Measurements from ENCODE around the gene ECM1. TPM values are rescaled to one million over a fixed set of nuclear protein-coding genes. Genes with fewer than 3 reads are reported as not detected.

ECM1 gene
- total RNA-seq, 2 experiments from 2014 or later: 2.0 to 3.8 TPM

GRCh38 chr1:150546294-150546937 is 38.5 kb downstream of the ECM1 start:
- ChIA-PET POLR2A (interaction anchor here (0.5 kb wide), 1 partner anchor 168 kb away, joined by 3 read pairs; no protein-coding TSS in a partner anchor), CTCF (ENCODE audit: unreplicated experiment) (no interaction called here)
- Histone ChIP-seq H3K9me2 (ENCODE audit: insufficient read depth, low read length) (no peaks in the 10 kb centered on the region), H3K4me2 (ENCODE audit: low read length) (no peak overlapping the region), H4K20me1 (ENCODE audit: insufficient read depth, low read length) (no peaks in the 10 kb centered on the region), H3K36me3 (ENCODE audit: insufficient read depth, low read length) (no peaks in the 10 kb centered on the region), H2AFZ (ENCODE audit: low read length) (no peak overlapping the region), H3K4me1 (ENCODE audit: insufficient read depth, low read length, poor library complexity, severe bottlenecking) (peaks cover 9% of the 10 kb centered on the region), H3K27ac (ENCODE audit: low read depth, low read length, poor library complexity, severe bottlenecking) (no peak overlapping the region), H3K9me3 (ENCODE audit: low read length) (no peaks in the 10 kb centered on the region), H3K4me3 (ENCODE audit: low read depth, low read length, poor library complexity, severe bottlenecking) (no peak overlapping the region), H3K79me2 (ENCODE audit: insufficient read depth, low read depth, low read length) (no peaks in the 10 kb centered on the region)
- TF ChIP-seq, protein P1, sequence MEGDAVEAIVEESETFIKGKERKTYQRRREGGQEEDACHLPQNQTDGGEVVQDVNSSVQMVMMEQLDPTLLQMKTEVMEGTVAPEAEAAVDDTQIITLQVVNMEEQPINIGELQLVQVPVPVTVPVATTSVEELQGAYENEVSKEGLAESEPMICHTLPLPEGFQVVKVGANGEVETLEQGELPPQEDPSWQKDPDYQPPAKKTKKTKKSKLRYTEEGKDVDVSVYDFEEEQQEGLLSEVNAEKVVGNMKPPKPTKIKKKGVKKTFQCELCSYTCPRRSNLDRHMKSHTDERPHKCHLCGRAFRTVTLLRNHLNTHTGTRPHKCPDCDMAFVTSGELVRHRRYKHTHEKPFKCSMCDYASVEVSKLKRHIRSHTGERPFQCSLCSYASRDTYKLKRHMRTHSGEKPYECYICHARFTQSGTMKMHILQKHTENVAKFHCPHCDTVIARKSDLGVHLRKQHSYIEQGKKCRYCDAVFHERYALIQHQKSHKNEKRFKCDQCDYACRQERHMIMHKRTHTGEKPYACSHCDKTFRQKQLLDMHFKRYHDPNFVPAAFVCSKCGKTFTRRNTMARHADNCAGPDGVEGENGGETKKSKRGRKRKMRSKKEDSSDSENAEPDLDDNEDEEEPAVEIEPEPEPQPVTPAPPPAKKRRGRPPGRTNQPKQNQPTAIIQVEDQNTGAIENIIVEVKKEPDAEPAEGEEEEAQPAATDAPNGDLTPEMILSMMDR (conservative IDR thresholded peaks at IDR 0.05; ENCODE audit: low read length): no peak
- no peak for TF ChIP-seq EZH2phosphoT487 (IDR thresholded peaks at IDR 0.05; ENCODE audit: borderline replicate concordance, low read depth, low read length)
- intact Hi-C loops (cut with micrococcal nuclease; ENCODE audit: unreplicated experiment): no loop called here
- no TSS peak for BruUV-seq (replicated peaks)
- DNase-seq (ENCODE audit: low spot score): no peak

GRCh38 chr1:150548324-150548631 is 40.4 kb downstream of the ECM1 start:
- Histone ChIP-seq H3K9me3 (ENCODE audit: low read length) (no peaks in the 10 kb centered on the region), H3K27ac (ENCODE audit: low read depth, low read length, poor library complexity, severe bottlenecking) (no peak overlapping the region), H3K36me3 (ENCODE audit: insufficient read depth, low read length) (no peaks in the 10 kb centered on the region), H3K4me1 (ENCODE audit: insufficient read depth, low read length, poor library complexity, severe bottlenecking) (peaks cover 9% of the 10 kb centered on the region), H4K20me1 (ENCODE audit: insufficient read depth, low read length) (no peaks in the 10 kb centered on the region), H3K4me2 (ENCODE audit: low read length) (peak overlapping the region; percentile 95), H2AFZ (ENCODE audit: low read length) (peak overlapping the region; percentile 69; the same call in 1 of the 2 replicates), H3K9me2 (ENCODE audit: insufficient read depth, low read length) (no peaks in the 10 kb centered on the region), H3K79me2 (ENCODE audit: insufficient read depth, low read depth, low read length) (no peaks in the 10 kb centered on the region), H3K4me3 (ENCODE audit: low read depth, low read length, poor library complexity, severe bottlenecking) (peak overlapping the region; percentile 65)
- CTCF ChIA-PET (ENCODE audit: unreplicated experiment): no interaction called here
- BruUV-seq (replicated peaks): no TSS peak
- DNase-seq (ENCODE audit: low spot score): no peak
- POLR2A ChIA-PET: interaction anchor here (0.5 kb wide), 1 partner anchor 9 kb away, joined by 3 read pairs; no protein-coding TSS in a partner anchor
- TF ChIP-seq EZH2phosphoT487 (IDR thresholded peaks at IDR 0.05; ENCODE audit: borderline replicate concordance, low read depth, low read length): no peak
- TF ChIP-seq, protein P1 (conservative IDR thresholded peaks at IDR 0.05; ENCODE audit: low read length): no peak
- intact Hi-C loops (cut with micrococcal nuclease; ENCODE audit: unreplicated experiment): no loop called here

Data from OCI-LY7 (cell line).